Stomach (tissue), 4 donors: Measurements from ENCODE around the gene BPIFB3.

ENCODE experiments used
- EP300 ChIP-seq: sonication (generic); formaldehyde crosslinking; IDR thresholded peaks from one replicate; pipeline ENCODE4 v1.6.1; 2017; ENCODE audit warnings: antibody characterized with exemption
- POLR2A ChIP-seq, 4 donors: fragments of 450-650 bp; IDR thresholded peaks; one replicate each; pipeline ENCODE4 v1.6.1; 2016; ENCODE audit warnings: antibody characterized with exemption in 4 of 4, control low read depth in 2 of 4, mild to moderate bottlenecking in 1 of 4, moderate library complexity in 1 of 4
- TF ChIP-seq, protein P1 (sequence below), 7 experiments: fragments of 450-650 bp in 4 of 7; fragments of 200-600 bp in 3 of 7; sonication (generic) in 3 of 7; IDR thresholded peaks; one replicate each; pipeline ENCODE4 v1.5.1; 2016 to 2019; ENCODE audit warnings: antibody characterized with exemption in 7 of 7, control low read depth in 2 of 7, mild to moderate bottlenecking in 1 of 7

DNA sequence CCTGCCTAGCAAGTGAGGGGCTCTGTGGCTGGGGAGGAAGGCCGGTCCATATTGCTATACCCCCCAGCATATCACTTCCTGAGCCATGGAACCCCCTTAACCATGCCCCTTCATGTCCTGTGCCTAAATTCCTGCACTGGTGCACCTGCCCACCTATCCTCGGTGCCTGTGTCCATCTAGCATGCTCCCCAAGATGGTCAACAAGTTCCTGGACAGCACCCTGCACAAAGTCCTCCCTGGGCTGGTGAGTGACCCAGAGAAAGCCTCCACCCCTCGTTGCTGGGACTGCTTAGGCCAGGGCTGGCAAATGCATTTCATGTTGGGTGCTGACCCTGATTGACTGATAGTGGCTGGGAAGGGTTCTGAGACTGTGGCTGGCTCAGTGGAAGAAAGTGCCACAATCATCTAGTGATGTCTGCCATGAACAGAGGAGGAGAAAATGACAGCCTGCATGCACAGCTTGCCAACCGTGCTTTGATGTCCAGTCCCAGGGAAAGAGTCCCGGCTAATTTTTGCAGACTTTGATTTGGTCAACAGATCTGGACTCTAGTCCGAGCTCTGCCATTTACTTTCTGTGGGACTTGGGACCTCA lies 18.7 kb upstream of the BPIFB3 start:
- TF ChIP-seq POLR2A (IDR thresholded peaks at IDR 0.05) (no peak), EP300 (no peak)
- TF ChIP-seq, protein P1, sequence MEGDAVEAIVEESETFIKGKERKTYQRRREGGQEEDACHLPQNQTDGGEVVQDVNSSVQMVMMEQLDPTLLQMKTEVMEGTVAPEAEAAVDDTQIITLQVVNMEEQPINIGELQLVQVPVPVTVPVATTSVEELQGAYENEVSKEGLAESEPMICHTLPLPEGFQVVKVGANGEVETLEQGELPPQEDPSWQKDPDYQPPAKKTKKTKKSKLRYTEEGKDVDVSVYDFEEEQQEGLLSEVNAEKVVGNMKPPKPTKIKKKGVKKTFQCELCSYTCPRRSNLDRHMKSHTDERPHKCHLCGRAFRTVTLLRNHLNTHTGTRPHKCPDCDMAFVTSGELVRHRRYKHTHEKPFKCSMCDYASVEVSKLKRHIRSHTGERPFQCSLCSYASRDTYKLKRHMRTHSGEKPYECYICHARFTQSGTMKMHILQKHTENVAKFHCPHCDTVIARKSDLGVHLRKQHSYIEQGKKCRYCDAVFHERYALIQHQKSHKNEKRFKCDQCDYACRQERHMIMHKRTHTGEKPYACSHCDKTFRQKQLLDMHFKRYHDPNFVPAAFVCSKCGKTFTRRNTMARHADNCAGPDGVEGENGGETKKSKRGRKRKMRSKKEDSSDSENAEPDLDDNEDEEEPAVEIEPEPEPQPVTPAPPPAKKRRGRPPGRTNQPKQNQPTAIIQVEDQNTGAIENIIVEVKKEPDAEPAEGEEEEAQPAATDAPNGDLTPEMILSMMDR (IDR thresholded peaks at IDR 0.05) = no peak
